GM19395 (cell line): Measurements from ENCODE around the gene NCEH1.
"Not testable (repeated sequence)": the region's sequence is repeated elsewhere in the genome, so short reads cannot be mapped to it uniquely, and the experiment has no call there.

Experiments used
- ATAC-seq: cut with Tn5 transposase; IDR thresholded peaks from one replicate; pipeline ENCODE4 v1.9.1; 2021; ENCODE audit warnings: mild to moderate bottlenecking, moderate library complexity; ENCODE audit not compliant: unreplicated experiment

NCEH1 gene

GRCh38 chr3:172707967-172708366 is 2.9 kb downstream of the NCEH1 start:
- no peak for ATAC-seq

GRCh38 chr3:172707030-172707429 is 3.8 kb downstream of the NCEH1 start:
- ATAC-seq: no peak

GRCh38 chr3:172705170-172705569 is 5.7 kb downstream of the NCEH1 start:
- ATAC-seq: no peak

DNA sequence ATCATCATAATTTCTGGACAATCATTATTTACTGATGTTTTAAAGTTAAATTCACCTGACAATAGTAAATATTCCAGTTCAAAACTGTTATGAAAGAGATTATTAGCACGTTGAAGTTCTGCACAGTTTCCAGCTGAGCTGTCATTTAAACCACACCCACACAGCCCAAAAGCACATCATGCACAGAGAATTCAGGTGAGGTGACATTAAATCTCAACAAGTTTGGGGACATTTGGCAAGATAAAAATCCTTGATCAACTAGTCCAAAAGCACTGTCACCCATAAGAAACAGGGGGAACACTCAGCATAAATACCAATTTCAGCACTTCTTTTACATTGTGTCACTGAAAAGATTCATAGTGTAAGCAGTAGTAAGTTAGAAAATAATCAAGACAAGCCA is 6.9 kb downstream of the NCEH1 start:
- no peak for ATAC-seq

DNA sequence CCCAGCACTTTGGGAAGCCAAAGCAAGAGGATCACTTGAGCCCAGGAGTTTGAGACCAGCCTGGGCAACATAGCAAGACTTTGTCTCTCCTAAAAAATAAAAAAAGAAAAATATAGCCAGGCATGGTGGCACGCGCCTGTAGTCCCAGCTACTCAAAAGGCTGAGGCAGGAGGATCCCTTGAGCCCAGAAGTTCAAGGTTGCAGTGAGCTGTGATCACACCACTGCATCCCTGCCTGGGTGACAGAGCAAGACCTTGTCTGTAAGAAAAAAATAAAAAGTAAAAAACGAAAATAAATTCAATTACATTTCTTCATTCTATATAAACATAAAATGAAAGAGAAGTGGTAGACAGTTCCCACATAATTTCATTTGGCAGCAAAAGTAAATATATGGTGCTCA is 8.1 kb downstream of the NCEH1 start:
- ATAC-seq: not testable (repeated sequence)

GRCh38 chr3:172702256-172702655 is 8.6 kb downstream of the NCEH1 start:
- ATAC-seq: no peak

DNA sequence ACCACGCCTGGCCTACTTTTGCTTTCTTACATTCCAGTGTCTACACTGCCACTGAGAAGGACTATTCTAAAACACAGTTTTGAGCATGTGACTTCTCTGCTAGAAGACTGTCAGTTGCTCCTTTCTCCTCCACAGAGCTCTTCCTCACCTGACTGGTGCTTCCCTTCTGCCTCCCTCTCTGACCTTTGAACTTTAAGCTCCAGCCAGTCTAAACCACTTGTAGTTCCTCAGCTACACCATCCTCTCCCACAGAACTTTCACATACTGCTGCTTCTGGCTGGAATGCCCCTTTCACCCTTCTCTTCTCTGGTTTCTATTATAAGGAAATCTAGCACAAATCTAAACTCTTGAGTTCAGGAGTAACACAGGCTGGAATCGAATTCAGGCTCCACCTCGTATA is 9.1 kb downstream of the NCEH1 start:
- no peak for ATAC-seq

DNA sequence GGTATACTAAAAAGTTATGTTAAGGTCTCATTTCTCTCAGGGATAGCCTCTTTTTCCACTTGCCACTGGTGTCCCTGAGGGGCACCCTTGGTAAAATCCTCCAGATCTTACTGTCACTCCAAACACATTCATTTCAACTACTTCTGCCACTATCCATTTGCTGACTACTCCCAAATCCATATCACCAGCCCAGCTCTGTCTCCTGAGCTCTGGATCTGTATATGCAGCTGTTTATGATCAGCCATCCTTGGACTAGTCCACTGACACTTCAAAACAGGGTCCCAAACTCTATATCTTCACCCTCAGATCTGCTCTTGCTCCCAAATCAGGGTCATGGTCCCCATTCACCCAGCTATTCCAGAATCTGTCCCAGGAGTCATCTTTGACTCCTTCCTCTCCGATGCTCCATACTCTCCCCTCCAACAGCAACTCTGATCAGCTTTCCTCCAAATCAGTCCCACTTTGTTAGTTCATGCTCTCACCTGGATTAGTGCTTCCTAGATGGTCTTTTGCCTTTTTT is 9.9 kb downstream of the NCEH1 start:
- no peak for ATAC-seq

GRCh38 chr3:172700256-172700655 is 10.6 kb downstream of the NCEH1 start:
- ATAC-seq: no peak

- ATAC-seq: no peak
Observed at GRCh38 chr3:172699031-172699430, 11.8 kb downstream of the NCEH1 start.

DNA sequence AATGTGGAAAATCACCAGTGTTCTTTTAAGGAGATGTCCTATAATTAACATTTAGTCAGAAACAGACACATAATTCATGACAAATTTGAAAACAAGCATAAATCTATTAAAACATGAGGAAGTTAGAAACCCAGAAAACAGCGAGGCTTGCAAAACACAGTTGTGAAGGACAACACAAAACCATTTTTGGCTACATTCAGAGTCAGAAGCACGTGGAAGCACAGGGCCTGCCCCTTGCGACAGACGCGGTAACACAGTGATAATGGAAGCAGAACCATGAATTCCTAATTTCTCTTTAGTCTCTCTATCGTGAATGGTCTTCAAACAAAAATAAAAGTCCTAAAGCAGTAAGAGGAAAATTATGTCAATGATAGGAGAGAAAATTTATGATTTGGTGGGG is 12.2 kb downstream of the NCEH1 start:
- no peak for ATAC-seq

GRCh38 chr3:172697558-172697957 is 13.3 kb downstream of the NCEH1 start:
- no peak for ATAC-seq

DNA sequence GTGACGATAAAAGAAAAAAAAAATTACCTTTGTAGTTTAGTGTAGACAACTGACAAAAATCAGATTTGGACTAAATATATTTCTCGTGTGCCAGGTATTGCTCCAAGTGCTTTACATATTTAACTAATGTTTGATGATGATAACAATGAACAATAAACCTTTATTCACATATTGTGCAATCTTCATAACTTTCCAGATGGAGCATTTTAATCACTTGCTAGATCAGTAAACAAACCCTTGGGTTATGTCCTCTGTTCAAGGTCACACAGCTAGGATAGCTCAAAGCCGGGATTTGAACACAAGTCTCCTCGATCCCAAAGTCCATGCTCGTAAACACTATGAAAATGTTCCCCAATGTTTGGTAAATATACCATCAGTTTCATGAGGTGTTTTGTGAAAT is 14.5 kb downstream of the NCEH1 start:
- no peak for ATAC-seq

- no peak for ATAC-seq
Observed at GRCh38 chr3:172694573-172695246, 16.2 kb downstream of the NCEH1 start.

DNA sequence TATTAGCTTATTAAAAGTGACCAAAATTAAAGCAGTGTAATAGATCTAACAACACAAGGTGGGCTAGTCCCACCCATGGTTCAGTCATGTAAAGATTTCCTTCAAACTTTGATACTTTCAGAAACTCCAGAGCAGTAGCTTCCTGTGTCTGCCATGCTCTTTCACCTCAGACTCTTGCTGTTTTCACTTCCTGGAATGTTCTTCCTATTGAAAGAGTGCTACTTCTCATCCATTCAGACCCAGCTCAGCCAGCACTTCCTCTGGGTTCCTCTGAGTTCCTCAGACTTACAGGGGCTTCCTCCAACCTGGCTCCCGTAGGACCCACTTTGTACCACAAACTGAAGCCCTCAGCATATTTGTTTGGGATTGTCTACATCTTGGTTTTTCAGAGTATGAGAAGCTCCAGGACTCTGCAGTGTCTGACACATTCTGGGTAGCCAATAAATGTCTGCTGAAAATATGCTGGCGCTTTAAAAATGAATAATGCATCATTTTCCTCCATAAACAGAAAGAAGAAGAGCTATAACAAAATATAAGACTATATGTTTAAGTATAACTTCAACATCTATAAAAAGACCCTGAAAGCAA is 18.0 kb downstream of the NCEH1 start:
- ATAC-seq: peak; percentile 90

DNA sequence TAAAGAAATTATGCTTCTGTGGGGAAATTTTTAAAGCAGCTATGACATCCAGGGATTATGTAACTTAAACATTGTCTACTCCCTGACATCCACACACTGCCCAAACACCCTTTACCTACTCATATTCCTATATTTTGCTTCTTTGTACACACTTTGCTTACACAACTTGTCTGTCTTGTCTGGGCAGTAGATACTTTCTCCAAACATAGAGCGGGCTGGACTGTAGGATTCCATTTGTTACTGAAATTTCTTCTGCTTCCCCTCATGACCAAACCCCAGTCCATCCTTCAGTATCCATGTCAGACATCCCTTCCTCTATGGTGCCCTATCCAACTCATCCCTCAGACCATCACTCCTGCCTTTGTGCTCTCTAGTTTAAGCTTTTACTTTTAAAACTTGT is 19.9 kb downstream of the NCEH1 start:
- no peak for ATAC-seq

- no peak for ATAC-seq
Observed at GRCh38 chr3:172688588-172688987, 22.3 kb downstream of the NCEH1 start.

DNA sequence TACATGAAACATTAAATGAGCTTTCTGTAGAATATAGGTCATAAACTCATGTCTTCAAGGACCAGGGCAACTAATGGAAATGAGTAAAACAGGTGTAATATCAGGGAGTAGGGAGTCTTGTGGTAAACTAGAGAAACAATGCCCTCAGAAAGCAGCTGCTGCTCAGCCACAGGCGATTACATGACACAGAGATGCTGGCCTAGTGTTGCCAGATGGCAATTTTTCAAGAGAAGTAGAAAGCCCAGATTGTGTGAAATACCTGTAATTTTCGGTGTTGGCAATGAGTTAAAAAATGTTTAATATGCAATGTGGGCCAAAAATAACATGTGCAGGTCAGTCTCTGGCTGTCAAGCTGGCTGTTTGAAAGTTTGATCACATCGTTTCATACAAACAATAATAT is 23.4 kb downstream of the NCEH1 start:
- ATAC-seq: no peak

GRCh38 chr3:172685331-172686214 is 25.3 kb downstream of the NCEH1 start:
- no peak for ATAC-seq

- no peak for ATAC-seq
Observed at GRCh38 chr3:172680684-172681083, 30.2 kb downstream of the NCEH1 start.

GRCh38 chr3:172679599-172679998 is 31.3 kb downstream of the NCEH1 start:
- no peak for ATAC-seq

- ATAC-seq: no peak
Observed at GRCh38 chr3:172678068-172678467, 32.8 kb downstream of the NCEH1 start.
